ENCODE results near the gene COL6A1.
"Not testable (repeated sequence)": the region's sequence is repeated elsewhere in the genome, so short reads cannot be mapped to it uniquely, and the experiment has no call there.

Gene COL6A1

DNA sequence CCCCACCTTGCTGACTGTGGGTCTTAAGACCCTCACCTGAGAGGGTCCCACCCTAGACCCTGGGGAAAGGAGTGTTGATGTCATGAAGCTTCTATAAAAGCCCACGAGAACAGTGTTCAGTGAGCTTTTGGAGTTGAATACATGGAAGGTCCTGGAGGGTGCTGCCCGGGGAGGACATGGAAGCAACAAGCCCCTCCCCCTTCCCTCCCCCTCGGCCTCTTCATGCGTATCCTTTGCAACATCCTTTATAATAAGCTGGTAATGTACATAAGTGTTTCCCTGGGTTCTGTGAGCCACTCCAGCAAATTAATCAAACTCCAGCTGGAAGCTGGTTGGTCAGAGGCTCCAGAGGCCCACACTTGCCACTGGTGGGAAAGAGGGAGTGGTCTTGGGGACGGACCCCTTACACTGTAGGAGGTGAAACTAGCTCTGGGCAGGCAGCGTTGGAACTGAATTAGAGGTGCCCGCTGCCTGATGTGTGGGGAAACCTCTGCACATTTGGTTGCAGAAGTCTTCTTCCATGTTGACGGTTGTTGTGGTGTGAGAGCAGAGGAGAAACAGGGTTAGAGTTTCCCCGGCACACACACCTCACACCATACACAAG is 14.7 kb upstream of the COL6A1 start:
- no peak for DNase-seq

DNA sequence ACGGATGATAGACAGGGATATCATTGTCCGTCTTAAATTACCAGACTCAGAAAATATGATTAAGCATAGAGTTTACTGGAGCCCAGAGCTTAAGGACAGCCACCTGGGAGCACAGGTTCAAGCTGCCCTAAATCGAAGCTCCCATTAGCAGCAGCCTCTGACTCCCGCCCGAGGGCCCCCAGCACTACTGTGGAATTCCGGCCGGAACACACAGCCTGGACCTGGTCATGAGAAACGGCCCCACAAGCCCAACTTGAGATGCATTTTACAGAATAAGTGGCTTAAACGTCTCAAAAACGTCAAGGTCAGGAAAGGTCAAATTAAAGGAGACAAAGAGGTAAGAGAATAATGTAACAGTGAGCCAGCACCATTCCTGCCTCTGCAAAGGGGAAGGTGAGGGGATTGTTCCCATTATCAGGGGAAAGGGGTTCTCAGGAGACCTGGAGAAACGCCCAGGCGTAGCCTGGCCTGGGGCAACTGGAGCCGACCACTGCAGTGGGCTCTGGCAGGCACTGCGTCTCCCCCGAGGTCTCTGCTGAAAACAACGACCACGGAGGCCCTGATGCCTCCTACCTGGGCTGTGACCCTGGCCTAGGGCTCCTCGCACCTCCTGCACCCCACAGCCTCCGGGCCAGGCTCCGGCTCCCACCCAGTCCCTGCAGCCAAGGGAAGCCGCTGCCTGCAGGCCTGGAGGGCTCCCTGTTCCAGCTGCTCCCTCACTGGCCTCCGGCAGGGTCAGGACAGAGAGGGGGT is 11.5 kb upstream of the COL6A1 start:
- DNase-seq = no peak

DNA sequence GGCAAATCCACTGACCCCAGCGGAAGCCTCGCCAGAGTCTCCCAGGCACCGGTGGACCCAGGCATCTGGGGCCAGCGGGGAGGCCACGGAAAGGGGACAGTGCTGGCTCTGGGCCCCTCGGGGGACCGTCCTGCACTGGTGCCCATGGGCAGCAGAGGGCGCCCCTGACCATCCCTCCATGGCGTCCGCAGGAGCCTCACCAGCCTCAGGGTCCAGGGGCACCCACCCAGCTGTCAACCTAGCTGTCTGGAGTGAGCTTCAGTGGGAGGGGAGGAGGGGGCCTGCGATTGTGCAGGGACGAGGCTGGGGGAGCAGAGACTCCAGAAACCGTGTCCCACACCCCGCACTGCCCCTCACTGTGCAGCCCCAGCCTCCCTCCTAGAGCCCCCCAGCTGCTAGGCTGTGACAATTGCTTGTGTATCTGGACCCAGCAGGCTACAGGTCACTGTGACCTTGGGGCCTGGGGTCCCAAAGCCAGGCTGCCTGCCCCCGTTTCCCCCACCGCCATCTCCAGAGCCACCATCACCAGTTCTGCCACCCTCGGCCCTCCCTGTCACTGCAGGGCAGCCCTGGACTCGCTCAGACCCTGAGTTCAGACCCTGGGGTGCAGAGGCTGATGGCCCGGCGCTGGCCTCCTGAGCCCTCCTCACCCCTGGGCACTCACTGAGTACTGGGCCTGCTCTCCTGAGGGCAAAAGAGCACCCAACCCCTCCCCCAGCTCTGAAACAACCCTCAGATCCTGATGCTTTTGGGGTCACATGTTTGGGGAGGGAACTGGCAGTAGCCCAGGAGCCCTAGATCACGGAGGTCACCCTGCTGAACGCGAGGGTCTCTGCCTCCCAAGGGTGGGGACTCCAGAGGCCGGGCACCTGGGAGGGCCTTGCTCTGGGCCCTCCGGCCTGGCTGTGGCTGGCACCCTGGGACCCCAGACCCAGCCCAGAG is 10.6 kb upstream of the COL6A1 start:
- DNase-seq = peak; percentile 61

DNA sequence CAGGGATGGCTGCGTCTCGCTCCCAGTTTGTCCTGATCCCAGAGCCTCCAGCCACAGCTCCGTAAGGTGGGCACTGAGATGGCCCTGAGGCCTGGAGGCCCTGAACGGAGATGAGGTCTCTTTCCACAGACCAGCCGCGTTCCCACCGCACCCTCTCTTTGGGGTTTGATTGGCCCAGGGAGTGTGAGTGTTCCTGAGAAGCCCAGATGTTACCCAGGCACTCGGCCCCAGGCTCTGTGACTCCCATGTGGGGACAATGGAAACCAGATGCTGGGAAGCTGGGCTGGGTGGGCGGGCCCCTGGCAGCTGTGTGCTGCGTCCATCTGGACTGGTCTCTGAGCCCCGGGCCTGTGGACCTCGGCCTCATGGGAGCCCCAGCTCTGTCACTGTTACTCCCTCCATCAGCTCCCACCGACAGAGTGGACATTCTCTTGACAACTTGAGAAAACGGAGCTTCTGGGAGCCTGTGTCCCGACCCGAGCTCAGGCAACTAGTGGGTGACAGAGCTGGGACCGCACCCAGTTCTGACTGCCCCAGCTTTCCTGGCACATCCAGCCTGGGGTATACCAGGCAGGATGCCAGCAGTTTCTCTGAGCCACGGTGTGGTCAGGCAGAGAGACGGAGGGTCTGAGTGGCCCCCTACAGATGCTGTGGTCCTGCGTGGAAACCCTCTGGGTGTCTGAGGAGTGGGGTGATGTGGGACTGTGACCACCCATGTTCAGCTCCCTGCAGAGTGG is 9.8 kb upstream of the COL6A1 start:
- DNase-seq = no peak

DNA sequence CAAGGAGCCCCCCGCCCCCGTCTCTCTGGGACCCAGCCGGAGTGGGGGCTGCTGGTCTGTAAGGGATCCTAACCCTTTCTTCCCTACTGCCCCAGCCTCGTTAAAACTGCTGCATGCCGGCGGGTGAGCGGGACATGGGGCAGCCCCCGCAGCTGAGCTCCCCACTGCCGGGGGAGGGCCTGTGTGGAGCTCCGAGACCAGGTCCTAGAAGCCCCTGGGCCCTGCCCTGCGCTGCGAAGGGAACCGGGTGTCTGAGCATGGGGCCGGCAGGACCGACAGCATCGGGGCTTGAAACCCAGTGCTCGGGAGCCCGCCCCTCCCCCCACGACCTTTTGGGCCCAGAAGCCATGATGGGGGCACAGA is 9.2 kb upstream of the COL6A1 start:
- no peak for DNase-seq

DNA sequence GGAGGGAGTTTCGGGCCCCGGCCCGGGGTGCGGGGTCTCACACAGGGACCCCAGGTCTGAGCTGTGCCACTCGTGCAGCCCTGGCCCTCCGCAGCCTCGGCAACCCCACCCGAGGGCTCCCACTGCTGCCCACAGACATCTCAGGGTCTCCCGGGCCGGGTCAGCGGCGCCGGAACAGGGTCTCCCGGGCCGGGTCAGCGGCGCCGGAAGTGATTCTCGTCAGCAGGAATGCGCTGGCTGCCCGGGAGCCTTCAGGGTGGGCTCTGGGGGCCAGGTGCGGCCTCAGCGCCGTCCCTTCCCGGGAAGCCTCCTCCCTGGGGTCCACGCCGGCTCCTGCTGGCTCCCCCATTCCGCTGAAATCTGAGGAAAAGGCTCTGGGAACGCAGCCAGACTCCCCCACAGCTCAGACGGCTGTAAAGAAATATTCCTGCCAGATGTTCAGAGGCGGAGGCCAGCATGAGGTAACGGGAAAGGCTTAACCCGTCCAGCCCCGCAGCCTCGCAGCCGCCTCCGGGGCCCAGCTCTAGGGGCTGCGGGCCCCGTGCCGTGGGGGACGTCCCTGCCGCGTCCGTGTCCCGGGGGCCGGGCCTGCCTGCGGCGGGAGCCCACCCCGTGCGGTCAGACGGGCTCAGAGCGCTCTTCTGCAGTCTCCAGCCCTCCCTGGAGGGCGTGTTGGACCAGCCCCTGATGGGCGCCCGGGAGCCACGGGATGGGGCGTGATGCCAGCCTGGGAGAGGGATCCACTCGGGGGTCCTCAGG is 8.7 kb upstream of the COL6A1 start:
- no peak for DNase-seq

DNA sequence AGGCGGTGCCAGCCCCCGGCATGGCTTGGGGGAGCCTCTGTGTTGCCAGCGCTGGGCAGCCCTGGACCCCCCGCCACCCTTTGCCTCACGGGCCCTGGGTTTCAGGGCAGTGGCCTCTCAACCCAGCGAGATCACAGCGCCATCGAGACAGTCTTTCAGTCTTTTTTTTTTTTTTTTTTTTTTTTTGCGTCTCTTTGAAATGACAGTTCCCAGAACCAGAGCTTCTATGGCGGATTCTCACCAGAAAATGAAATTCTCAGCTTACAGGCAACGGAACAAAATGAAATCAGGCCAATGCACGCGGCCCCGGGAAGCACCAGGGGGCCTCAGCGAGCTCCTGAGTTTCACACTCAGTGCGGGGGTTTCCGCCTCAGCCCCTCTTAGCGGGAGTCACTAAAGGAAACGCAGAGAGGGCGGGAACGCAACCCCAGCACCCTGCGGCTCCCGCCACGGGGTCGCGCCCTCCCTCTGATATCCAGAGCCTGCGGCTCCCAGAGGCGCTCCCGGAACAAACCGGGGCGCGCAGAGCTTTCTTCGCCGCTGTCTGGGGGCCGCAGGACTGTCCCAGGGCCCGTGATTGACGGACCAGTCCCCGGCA is 8.0 kb upstream of the COL6A1 start:
- DNase-seq = peak; percentile 86

DNA sequence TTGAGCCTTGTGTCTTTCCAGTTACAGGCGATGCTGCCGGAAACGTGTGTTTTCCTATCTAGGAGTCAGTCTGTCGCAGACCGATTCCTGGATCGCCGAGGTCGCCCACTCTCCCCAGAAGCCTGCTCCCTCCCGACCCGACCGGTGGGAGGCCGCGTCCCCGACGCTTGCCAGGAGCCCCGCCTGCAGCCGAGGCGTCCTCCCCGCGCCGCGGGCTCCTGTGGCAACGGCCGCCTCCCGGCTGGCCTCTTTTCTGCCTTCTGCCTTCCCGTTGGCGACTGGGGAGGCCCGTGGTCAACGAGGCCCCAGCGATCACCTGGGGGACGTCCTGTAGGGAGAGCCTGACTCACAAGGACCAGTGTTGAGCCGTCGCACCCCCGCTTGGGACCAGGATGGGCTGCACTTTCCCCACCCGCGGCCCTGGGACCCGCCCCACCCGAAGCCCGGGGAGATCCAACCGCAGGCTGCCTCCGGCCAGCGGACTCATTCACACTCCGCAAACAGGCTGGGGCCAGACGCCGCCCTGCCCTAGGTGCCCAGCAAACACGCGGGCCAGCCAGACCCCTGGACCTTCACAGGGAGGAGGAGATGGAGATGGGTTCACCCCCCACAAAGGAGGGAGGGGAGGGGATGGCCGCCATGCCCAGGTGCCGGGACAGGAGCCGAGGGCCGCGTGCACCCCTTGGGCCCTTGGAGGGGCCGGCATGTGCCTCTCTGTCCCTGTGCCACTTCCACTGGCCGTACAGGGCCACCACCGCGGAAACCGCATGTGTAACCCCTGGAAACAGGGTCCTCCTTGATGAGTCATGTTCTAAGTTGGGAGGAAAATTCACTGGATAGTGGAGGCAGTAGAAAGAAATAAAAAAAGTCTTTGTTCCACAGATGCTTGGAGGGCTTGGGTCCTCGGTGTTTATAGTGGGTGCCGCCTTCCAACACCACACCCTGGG is 7.2 kb upstream of the COL6A1 start:
- DNase-seq = peak; percentile 42

DNA sequence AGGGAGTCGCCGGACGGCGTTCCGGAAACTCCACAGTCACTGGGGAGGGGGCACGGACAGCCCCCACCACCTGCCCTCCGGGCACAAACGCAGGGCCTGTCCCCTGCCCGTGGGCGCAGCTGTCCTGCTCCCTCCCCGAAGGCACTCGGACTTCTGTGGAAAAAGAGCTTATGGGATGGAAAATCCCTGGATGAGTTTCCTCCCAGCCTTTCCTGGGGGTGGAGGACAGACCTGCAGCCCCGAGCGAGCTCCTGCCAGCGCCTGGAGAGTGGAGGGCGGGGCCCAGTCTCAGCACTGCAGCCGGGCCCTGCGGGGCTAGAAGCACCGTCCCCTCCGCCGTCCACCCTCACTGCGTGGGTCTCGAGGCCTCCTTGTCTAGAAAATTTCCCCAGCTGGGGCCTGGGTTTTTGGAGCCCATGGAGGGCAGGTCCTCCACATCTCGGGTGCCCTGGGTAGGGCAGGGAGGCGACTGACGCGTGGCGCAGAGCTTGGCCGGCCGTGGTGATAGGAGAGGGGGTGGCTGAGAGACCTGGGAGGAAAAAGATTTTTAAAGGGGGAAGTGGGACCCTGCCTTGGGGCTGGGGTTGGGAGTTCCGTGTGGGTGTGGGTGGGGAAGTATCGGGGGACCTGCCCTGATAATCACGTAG is 6.4 kb upstream of the COL6A1 start:
- no peak for DNase-seq

DNA sequence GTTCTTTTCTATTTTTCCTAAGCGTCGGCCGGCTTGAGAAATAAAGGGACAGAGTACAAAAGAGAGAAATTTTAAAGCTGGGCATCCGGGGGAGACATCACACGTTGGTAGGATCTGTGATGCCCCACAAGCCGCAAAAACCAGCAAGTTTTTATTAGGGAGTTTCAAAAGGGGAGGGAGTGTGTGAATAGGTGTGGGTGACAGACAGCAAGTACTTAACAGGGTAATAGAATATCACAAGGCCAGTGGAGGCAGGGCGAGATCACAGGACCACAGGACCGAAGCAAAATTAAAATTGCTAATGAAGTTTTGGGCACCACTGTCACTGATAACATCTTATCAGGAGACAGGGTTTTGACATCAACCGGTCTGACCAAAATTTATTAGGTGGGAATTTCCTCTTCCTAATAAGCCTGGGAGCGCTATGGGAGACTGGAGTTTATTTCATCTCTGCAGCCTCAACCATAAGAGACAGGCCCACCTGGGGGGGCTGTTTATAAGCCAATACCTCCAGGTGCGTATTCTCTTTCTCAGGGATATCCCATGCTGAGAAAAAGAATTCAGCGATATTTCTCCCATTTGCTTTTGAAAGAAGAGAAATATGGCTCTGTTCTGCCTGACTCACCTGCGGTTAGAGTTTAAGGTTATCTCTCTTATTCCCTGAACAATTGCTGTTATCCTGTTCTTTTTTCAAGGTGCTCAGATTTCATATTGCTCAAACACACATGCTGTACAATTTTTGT is 5.7 kb upstream of the COL6A1 start:
- not testable (repeated sequence) for DNase-seq

DNA sequence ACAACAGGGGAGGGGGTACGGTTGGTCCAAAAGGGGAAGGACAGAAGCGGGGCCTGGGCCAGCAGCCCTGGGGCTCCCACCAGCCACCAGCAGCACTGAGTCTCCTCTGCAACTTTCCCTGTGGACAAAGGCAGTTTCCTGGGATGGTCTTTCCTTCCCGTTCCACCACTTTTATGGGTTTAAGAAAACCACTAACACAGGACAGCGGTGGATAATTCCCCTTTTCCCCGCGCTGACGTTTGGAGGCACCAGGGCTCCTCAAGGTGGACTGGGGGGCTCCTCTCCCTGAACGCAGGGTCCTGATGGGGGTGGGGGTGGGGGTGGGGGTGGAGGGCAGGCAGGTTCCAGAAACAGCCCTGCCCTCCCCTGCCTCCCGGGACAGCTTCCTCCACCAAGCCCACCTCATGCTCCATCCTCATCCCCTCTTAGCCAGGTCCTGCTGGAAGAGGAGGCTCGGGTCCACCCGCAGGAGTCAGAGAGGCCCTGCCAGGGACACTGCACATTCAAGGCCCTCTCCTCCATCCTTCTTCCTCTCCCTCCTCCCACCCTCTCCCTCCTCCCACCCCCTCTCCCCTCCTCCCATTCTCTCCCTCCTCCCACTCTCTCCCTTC is 4.8 kb upstream of the COL6A1 start:
- no peak for DNase-seq

DNA sequence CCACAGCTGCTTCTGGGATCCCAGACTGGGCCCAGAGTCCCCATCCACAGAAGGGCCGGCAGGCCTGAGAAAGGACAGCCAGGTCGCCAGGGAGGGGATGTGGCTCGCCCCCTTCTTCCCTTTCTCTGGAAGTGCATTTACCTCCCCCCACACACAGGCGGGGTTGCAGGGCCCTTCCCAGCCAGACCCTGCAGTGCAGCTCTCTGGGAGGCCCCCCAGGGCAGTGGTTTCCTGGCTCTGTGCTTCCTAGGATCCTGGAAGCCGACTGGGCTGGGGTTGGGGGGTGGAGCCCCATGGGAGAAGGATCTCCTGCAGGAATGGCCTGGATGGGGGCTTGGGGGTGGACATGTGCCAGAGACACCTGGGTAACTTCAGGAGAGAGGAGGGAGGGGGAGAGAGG is 4.2 kb upstream of the COL6A1 start:
- no peak for DNase-seq

DNA sequence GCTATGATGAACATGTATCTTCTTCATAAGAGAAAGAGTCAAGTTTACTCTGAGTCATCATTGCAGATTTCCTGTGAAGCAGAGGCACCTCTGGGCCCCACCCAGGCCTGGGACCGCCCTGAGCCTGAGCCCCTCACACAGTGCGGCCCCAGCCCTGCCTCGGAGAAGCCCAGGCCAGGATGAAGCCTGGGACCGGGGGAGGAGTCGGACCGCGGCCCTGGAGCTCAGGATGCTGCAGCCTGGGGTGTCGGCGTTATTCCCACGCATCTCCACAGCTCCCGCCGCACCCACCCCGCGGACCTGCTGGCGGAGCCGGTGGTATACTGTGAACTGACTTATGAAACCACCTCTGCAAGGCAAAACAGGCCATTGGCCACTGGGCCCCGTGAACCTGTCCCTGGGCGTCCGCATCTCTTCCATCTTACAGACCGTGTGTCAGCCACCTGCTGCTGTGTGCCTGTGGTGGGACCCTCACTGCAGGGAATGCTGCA is 2.4 kb upstream of the COL6A1 start:
- no peak for DNase-seq

DNA sequence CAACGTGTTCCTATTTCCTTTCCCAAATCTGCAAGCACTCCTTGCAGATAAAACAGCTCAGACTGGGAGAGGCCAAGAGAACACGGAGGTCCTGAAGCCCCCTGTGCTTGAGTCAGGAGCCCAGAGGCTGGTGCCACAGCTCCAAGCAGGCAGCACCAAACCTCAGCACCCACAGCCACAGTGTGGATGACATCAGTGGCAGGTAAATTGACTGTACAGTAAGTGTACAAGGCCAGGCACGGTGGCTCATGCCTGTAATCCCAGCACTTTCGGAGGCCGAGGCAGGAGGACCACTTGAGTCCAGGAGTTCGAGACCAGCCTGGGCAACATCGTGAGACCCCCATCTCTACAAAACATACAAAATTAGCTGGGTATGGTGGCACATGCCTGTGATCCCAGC is 1.9 kb upstream of the COL6A1 start:
- no peak for DNase-seq

DNA sequence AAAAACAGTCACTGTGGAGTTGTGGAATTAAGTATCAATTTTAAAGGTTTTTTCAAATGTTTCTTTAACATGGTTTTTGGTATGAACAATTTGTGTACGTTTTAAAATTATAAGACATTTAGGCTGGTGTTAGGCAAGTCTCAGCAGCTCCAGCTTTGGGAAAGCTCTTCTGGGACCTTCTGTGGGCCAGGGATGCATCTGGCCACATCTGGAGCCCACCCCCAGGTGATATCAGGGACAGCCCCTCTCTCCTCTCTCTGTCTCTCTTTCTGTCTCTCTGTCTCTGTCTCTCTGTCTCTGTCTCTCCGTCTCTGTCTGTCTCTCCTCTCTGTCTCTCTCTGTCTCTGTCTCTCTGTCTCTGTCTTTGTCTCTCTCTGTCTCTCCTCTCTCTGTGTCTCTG is 1.3 kb upstream of the COL6A1 start:
- no peak for DNase-seq

DNA sequence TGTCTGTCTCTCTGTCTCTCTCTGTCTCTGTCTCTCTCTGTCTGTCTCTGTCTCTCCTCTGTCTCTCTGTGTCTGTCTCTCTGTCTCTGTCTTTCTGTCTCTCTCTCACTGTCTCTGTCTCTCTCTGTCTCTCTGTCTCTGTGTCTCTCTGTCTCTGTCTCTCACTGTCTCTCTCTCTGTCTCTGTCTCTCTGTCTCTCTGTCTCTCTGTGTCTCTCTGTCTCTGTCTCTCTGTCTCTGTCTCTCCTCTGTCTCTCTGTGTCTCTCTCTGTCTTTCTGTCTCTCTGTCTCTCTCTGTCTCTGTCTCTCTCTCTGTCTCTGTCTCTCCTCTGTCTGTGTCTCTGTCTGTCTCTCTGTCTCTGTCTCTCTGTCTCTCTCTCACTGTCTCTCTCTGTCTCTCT is 873 bp upstream of the COL6A1 start:
- no peak for DNase-seq

DNA sequence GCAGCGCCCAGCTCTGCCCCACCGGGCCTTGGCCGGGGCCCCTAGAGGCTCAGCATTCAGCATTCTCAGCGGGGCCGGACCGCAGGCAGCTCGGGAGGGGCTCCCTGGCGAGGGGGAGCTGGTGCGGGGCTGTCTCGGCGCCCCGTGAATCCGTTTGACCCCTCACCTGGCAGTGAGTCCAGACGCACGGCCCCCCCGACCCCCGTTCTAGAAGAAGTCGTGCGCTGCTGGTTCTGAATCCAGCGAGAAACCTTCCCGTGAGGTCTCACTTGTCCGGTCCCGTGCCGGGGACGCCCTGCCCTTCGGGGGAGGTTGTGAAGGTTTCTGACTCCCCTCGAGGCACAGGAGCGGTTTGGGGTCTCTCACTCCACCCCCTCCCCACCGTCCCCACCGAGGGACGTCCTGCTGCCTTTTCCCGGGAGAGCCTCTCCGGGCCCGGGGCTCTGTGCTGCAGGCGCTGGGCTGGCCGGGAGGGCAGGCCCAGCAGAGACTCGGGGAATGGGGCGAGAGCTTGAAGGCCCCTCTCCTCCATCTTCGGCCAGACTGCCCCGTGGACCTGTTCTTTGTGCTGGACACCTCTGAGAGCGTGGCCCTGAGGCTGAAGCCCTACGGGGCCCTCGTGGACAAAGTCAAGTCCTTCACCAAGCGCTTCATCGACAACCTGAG is 655 bp downstream of the COL6A1 start:
- DNase-seq = peak; percentile 16

Data from activated naive CD4-positive, alpha-beta T cell treated with anti-CD3 and anti-CD28 coated beads, Interleukin-2, amount 50 U/mL, for 16 hours (primary cell).